ENCODE data around the gene TBC1D3G. TPM values are rescaled to one million over a fixed set of nuclear protein-coding genes. Genes with fewer than 3 reads are reported as not detected.
"Not testable (repeated sequence)": the region's sequence is repeated elsewhere in the genome, so short reads cannot be mapped to it uniquely, and the experiment has no call there.

Gene TBC1D3G
- total RNA-seq, 1 experiment from 2014 or later, result not detected

- H2AFZ ChIP-seq (ENCODE audit: low read length); H3K9me3 ChIP-seq (ENCODE audit: low read length); H3K9ac ChIP-seq (ENCODE audit: low read length); H4K20me1 ChIP-seq (ENCODE audit: low read length); H3K79me2 ChIP-seq (ENCODE audit: low read length); POLR2A ChIA-PET (ENCODE audit: unreplicated experiment); ATAC-seq; intact Hi-C loops (cut with micrococcal nuclease); H3K27me3 ChIP-seq (ENCODE audit: low read length); H3K4me1 ChIP-seq (ENCODE audit: insufficient read depth, low read length); BruUV-seq (replicated peaks); H3K4me2 ChIP-seq (ENCODE audit: low read length); H3K27ac ChIP-seq (ENCODE audit: low read length); H3K4me3 ChIP-seq (ENCODE audit: low read length); H3K36me3 ChIP-seq (ENCODE audit: low read depth, low read length); H3F3A ChIP-seq (ENCODE audit: low read length, unreplicated experiment); DNase-seq; H3K9me2 ChIP-seq (replicated peaks; ENCODE audit: low read length); CTCF ChIA-PET: not testable (repeated sequence)
Measured at GRCh38 chr17:36375938-36376337, 52.3 kb downstream of the TBC1D3G start.

Other genes starting within 250 kb of the TBC1D3G start
- not detected in 2 replicates for gene CCL3, start 233.7 kb upstream of the TBC1D3G start, total RNA-seq (2014; rRNA removed)
- gene CCL4, start 220.1 kb upstream of the TBC1D3G start, total RNA-seq (2014; rRNA removed), result not detected in 2 replicates
- gene TBC1D3B, start 147.2 kb upstream of the TBC1D3G start, total RNA-seq (2014; rRNA removed), result 1.4 and 4.3 TPM in 2 replicates
- not detected in 2 replicates for gene CCL3L1, start 127.1 kb upstream of the TBC1D3G start, total RNA-seq (2014; rRNA removed)
- not detected in 2 replicates for gene CCL4L2, start 112.8 kb upstream of the TBC1D3G start, total RNA-seq (2014; rRNA removed)
- gene TBC1D3I, start 59.3 kb upstream of the TBC1D3G start, total RNA-seq (2014; rRNA removed), result 0.07 TPM in 1 of 2 replicates, not detected in the other
- gene TBC1D3H, start 64.6 kb downstream of the TBC1D3G start, total RNA-seq (2014; rRNA removed), result not detected in 2 replicates
- gene ZNHIT3, start 162.8 kb downstream of the TBC1D3G start, total RNA-seq (2014; rRNA removed), result 27.5 and 37.9 TPM in 2 replicates
- gene MYO19, start 211.0 kb downstream of the TBC1D3G start, total RNA-seq (2014; rRNA removed), result 128 and 143 TPM in 2 replicates
- 8.0 and 11.1 TPM in 2 replicates for gene PIGW, start 211.1 kb downstream of the TBC1D3G start, total RNA-seq (2014; rRNA removed)
- gene GGNBP2, start 221.0 kb downstream of the TBC1D3G start, total RNA-seq (2014; rRNA removed), result 33.0 and 40.5 TPM in 2 replicates

Measured in PC-3 (cell line).